Neural cell (in vitro differentiated cells): Measurements from ENCODE around the gene NDUFV1. TPM values are rescaled to one million over a fixed set of nuclear protein-coding genes. Genes with fewer than 3 reads are reported as not detected.

Experiments used
- H2AFZ ChIP-seq: fragments of 200-600, 300-800 bp; sonication (generic), shearing (Covaris generic); 2 replicates; pipeline ENCODE4 v1.6.0; 2014; ENCODE audit warnings: low read depth, mild to moderate bottlenecking, antibody characterized with exemption, low read length, moderate library complexity
- H3F3A ChIP-seq: fragments of 200-600 bp; shearing (Covaris generic); 2 replicates; pipeline ENCODE4 v1.6.1; 2016; ENCODE audit warnings: mild to moderate bottlenecking, moderate library complexity, mixed read lengths, antibody characterized with exemption, low read length; ENCODE audit not compliant: insufficient read depth, poor library complexity, severe bottlenecking
- H3K27ac ChIP-seq: fragments of 200-600, 300-800 bp; sonication (generic), shearing (Covaris generic); 2 replicates; pipeline ENCODE4 v1.5.1; 2014; ENCODE audit warnings: mild to moderate bottlenecking, low read length, moderate library complexity
- H3K27me3 ChIP-seq: fragments of 300-800, 200-600 bp; sonication (generic), shearing (Covaris generic); 2 replicates; pipeline ENCODE4 v1.6.0; 2014; ENCODE audit warnings: mild to moderate bottlenecking, low read depth, low read length, moderate library complexity; ENCODE audit not compliant: insufficient read depth
- H3K36me3 ChIP-seq: fragments of 300-800, 200-600 bp; sonication (generic), shearing (Covaris generic); 2 replicates; pipeline ENCODE4 v1.5.1; 2014; ENCODE audit warnings: mild to moderate bottlenecking, antibody characterized with exemption, low read length, moderate library complexity; ENCODE audit not compliant: insufficient read depth
- H3K4me2 ChIP-seq: fragments of 300-800, 200-600 bp; sonication (generic), shearing (Covaris generic); 2 replicates; pipeline ENCODE4 v1.6.0; 2014; ENCODE audit warnings: mild to moderate bottlenecking, low read length
- H3K4me3 ChIP-seq: fragments of 300-800, 200-600 bp; sonication (generic), shearing (Covaris generic); 2 replicates; pipeline ENCODE4 v1.5.1; 2014; ENCODE audit warnings: mild to moderate bottlenecking, low read length, moderate library complexity
- H3K79me2 ChIP-seq: fragments of 200-600 bp; shearing (Covaris generic); replicated peaks from 2 replicates; pipeline ENCODE4 v1.6.0; 2014; ENCODE audit warnings: mild to moderate bottlenecking, low read length, moderate library complexity; ENCODE audit not compliant: insufficient read depth
- H3K9ac ChIP-seq: fragments of 300-800, 200-600 bp; sonication (generic), shearing (Covaris generic); 2 replicates; pipeline ENCODE4 v1.6.1; 2016; ENCODE audit warnings: mild to moderate bottlenecking, low read length, mixed read lengths
- H3K9me2 ChIP-seq: fragments of 200-600 bp; shearing (Covaris generic); 2 replicates; pipeline ENCODE4 v1.6.1; 2016; ENCODE audit warnings: mild to moderate bottlenecking, low read length, mixed read lengths; ENCODE audit not compliant: insufficient read depth
- H3K9me3 ChIP-seq: fragments of 200-600, 300-800 bp; sonication (generic), shearing (Covaris generic); 2 replicates; pipeline ENCODE4 v1.6.1; 2016; ENCODE audit warnings: mild to moderate bottlenecking, mixed run types, low read length, moderate library complexity, mixed read lengths
- H4K20me1 ChIP-seq: fragments of 200-600 bp; shearing (Covaris generic); 2 replicates; pipeline ENCODE4 v1.6.1; 2016; ENCODE audit warnings: mild to moderate bottlenecking, mixed run types; ENCODE audit not compliant: insufficient read depth
- EP300 ChIP-seq: fragments of 450-650 bp; conservative IDR thresholded peaks from 2 replicates; pipeline ENCODE4 v1.6.1; 2014; ENCODE audit warnings: antibody characterized with exemption, mild to moderate bottlenecking, moderate library complexity; ENCODE audit not compliant: poor library complexity, severe bottlenecking
- EZH2 ChIP-seq: fragments of 200-600, 300-800 bp; shearing (Covaris generic), sonication (generic); IDR thresholded peaks from 2 replicates; pipeline ENCODE4 v1.6.1; 2014; ENCODE audit warnings: antibody characterized with exemption, low read length, borderline replicate concordance, mild to moderate bottlenecking; ENCODE audit not compliant: insufficient read depth, poor library complexity, severe bottlenecking
- MXI1 ChIP-seq: fragments of 450-650 bp; conservative IDR thresholded peaks from 2 replicates; pipeline ENCODE4 v1.6.1; 2014; ENCODE audit warnings: antibody characterized with exemption, mild to moderate bottlenecking; ENCODE audit not compliant: poor library complexity, severe bottlenecking
- POLR2AphosphoS5 ChIP-seq: IDR thresholded peaks from 2 replicates; pipeline ENCODE4 v1.6.1; 2012
- RAD21 ChIP-seq: fragments of 450-650 bp; conservative IDR thresholded peaks from 2 replicates; pipeline ENCODE4 v1.6.1; 2014; ENCODE audit warnings: antibody characterized with exemption, mild to moderate bottlenecking, moderate library complexity
- SMC3 ChIP-seq: fragments of 450-650 bp; conservative IDR thresholded peaks from 2 replicates; pipeline ENCODE4 v1.6.1; 2014; ENCODE audit warnings: antibody characterized with exemption, mild to moderate bottlenecking, moderate library complexity; ENCODE audit not compliant: poor library complexity
- TAF1 ChIP-seq: IDR thresholded peaks from 2 replicates; pipeline ENCODE4 v1.6.1; 2012; ENCODE audit warnings: low read depth
- polyA plus RNA-seq: library from polyadenylated mRNA; depleted of rRNA; stranded (reverse); fragments of >200 nt; gene quantifications from 2 replicates; pipeline ENCODE4 v1.2.3, GENCODE V29; 2014
- TF ChIP-seq, protein P1 (sequence below): IDR thresholded peaks from 2 replicates; pipeline ENCODE4 v1.6.1; 2012; ENCODE audit warnings: borderline replicate concordance
- TF ChIP-seq, protein P2 (sequence below): fragments of 450-650 bp; IDR thresholded peaks from 2 replicates; pipeline ENCODE4 v1.5.1; 2014; ENCODE audit warnings: antibody characterized with exemption, mild to moderate bottlenecking, moderate library complexity; ENCODE audit not compliant: poor library complexity, severe bottlenecking

The NDUFV1 gene
- polyA plus RNA-seq, 1 donor from 2014 or later: 393 TPM

DNA sequence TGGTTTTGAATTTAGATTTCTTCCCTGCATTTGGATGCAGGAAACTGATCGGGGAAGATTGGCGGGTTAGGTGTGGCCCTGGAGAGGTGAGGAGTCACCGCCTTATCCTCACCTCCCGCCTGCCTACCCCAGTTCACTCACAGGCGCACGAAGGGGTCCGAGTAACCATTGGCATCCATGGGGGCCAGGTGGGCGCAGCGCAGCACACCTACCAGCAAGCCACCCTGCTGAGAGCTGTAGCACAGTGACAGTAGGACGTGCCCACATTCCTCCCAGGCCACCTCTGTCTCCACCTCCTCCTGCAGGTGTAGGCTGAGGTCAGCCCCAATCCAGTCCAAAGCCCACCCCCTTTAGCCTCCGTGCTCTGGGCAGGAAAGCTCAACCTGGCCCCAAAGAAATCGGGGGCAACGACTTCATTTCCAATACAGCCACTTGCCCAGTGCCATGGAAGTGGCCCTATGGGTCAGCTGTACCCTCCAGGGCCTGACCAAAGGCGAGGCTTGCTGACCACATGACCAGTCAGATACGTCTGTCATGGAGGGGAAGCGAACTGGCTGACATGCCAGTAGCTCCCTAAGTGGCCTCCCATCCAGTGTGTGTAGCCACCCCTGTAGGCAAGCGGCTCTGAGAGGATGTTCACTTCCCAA is 6.7 kb downstream of the NDUFV1 start:
- Histone ChIP-seq H2AFZ (no peak overlapping the region), H3K9me2 (no peaks in the 10 kb centered on the region), H4K20me1 (no peaks in the 10 kb centered on the region), H3K4me3 (no peak overlapping the region), H3K27ac (no peak overlapping the region), H3K36me3 (no peaks in the 10 kb centered on the region), H3K79me2 (no peaks in the 10 kb centered on the region), H3K4me2 (no peak overlapping the region), H3F3A (no peaks in the 10 kb centered on the region), H3K27me3 (no peaks in the 10 kb centered on the region), H3K9me3 (no peaks in the 10 kb centered on the region), H3K9ac (no peak overlapping the region)
- TF ChIP-seq, protein P1, sequence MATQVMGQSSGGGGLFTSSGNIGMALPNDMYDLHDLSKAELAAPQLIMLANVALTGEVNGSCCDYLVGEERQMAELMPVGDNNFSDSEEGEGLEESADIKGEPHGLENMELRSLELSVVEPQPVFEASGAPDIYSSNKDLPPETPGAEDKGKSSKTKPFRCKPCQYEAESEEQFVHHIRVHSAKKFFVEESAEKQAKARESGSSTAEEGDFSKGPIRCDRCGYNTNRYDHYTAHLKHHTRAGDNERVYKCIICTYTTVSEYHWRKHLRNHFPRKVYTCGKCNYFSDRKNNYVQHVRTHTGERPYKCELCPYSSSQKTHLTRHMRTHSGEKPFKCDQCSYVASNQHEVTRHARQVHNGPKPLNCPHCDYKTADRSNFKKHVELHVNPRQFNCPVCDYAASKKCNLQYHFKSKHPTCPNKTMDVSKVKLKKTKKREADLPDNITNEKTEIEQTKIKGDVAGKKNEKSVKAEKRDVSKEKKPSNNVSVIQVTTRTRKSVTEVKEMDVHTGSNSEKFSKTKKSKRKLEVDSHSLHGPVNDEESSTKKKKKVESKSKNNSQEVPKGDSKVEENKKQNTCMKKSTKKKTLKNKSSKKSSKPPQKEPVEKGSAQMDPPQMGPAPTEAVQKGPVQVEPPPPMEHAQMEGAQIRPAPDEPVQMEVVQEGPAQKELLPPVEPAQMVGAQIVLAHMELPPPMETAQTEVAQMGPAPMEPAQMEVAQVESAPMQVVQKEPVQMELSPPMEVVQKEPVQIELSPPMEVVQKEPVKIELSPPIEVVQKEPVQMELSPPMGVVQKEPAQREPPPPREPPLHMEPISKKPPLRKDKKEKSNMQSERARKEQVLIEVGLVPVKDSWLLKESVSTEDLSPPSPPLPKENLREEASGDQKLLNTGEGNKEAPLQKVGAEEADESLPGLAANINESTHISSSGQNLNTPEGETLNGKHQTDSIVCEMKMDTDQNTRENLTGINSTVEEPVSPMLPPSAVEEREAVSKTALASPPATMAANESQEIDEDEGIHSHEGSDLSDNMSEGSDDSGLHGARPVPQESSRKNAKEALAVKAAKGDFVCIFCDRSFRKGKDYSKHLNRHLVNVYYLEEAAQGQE: no peak
- TF ChIP-seq TAF1: no peak
- no peak for TF ChIP-seq EZH2
- no peak for TF ChIP-seq POLR2AphosphoS5
- no peak for TF ChIP-seq EP300
- TF ChIP-seq, protein P2, sequence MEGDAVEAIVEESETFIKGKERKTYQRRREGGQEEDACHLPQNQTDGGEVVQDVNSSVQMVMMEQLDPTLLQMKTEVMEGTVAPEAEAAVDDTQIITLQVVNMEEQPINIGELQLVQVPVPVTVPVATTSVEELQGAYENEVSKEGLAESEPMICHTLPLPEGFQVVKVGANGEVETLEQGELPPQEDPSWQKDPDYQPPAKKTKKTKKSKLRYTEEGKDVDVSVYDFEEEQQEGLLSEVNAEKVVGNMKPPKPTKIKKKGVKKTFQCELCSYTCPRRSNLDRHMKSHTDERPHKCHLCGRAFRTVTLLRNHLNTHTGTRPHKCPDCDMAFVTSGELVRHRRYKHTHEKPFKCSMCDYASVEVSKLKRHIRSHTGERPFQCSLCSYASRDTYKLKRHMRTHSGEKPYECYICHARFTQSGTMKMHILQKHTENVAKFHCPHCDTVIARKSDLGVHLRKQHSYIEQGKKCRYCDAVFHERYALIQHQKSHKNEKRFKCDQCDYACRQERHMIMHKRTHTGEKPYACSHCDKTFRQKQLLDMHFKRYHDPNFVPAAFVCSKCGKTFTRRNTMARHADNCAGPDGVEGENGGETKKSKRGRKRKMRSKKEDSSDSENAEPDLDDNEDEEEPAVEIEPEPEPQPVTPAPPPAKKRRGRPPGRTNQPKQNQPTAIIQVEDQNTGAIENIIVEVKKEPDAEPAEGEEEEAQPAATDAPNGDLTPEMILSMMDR: no peak

DNA sequence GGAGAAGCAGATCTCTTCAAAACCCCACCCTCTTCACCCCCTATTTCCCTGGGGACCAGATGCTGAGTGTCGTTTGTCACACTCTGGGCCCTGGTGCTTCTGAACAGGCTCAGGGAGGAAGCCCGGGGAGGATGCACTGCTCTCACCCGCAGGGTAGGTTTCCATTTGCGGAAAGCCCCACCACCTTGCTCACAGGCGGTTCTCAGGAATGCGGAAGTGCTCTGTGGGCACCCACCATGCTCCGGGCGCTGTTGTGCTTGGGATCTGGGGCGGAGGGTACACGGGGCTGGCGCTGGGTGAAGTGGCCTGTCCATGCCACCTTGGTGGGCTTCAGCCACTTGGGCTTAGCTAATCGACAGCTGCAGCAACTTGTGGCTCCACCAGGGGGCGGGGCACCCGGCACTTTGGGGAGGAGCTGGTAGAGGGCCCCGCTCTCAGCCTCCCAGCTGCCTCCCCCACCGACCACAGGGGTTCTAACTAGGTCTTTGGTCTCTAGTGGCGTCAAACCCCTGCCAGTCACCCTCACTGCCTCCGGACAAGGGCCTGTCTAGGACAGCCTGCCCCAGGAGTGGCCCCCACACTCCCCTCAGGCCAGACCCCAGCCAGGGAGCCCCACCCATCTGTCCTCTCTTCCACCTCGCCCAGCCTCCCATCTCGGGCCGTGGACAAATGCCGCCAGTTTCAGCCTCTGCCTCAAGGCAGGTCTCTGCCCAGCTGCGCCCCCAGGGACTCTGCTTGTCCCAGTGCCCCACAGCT is 7.4 kb downstream of the NDUFV1 start:
- H3K9ac ChIP-seq: no peak overlapping the region
- no peaks in the 10 kb centered on the region for H3K79me2 ChIP-seq

More for the DNA sequence above, 7.4 kb downstream of the NDUFV1 start:
- H3K4me3 ChIP-seq: no peak overlapping the region
- H3K9me3 ChIP-seq: no peaks in the 10 kb centered on the region
- no peaks in the 10 kb centered on the region for H4K20me1 ChIP-seq
- H3K9me2 ChIP-seq: no peaks in the 10 kb centered on the region
- no peak overlapping the region for H2AFZ ChIP-seq
- no peaks in the 10 kb centered on the region for H3K36me3 ChIP-seq
- no peaks in the 10 kb centered on the region for H3K27me3 ChIP-seq
- no peak overlapping the region for H3K27ac ChIP-seq
- H3K4me2 ChIP-seq: no peak overlapping the region
- H3F3A ChIP-seq: no peaks in the 10 kb centered on the region
- peak; percentile 26 for TF ChIP-seq RAD21
- TF ChIP-seq POLR2AphosphoS5: no peak
- TF ChIP-seq MXI1: no peak
- peak; percentile 66 for TF ChIP-seq SMC3
- TF ChIP-seq, protein P2: peak; percentile 61
- no peak for TF ChIP-seq TAF1
- TF ChIP-seq EP300: no peak
- TF ChIP-seq, protein P1: no peak
- TF ChIP-seq EZH2: no peak
